WTC11 (cell line): ENCODE results near the gene NFAT5. TPM values are rescaled to one million over a fixed set of nuclear protein-coding genes. Genes with fewer than 3 reads are reported as not detected.

ENCODE experiments used
- ATAC-seq: fragments of 200-7000 bp; cut with Tn5 transposase; 2 replicates; pipeline ENCODE4 v1.10.0; 2021; ENCODE audit warnings: mild to moderate bottlenecking, moderate library complexity
- CTCF ChIA-PET: fragments of 300-600 bp; sonication (Branson Sonifier 250); formaldehyde crosslinking; loops from one replicate; lab custom pipeline; 2021; ENCODE audit warnings: antibody characterized with exemption; lab: Charles Lee
- POLR2A ChIA-PET: fragments of 350-600 bp; sonication (Branson Sonifier 250); formaldehyde crosslinking; loops from one replicate; lab custom pipeline; 2021; ENCODE audit warnings: antibody characterized with exemption; lab: Charles Lee
- DNase-seq: peaks from one replicate; pipeline ENCODE4 v3.0.0; 2021; ENCODE audit warnings: low spot score
- H3K27ac Mint-ChIP-seq: 2 replicates; pipeline ENCODE4 v1.8.0; 2021; ENCODE audit warnings: mixed read lengths
- H3K27me3 Mint-ChIP-seq: 2 replicates; pipeline ENCODE4 v1.8.0; 2021; ENCODE audit warnings: low read depth, mild to moderate bottlenecking, moderate library complexity, mixed read lengths
- H3K36me3 Mint-ChIP-seq: 2 replicates; pipeline ENCODE4 v1.8.0; 2021; ENCODE audit warnings: mixed read lengths
- H3K4me1 Mint-ChIP-seq: 2 replicates; pipeline ENCODE4 v1.8.0; 2022; ENCODE audit warnings: mixed read lengths
- H3K4me3 Mint-ChIP-seq: 2 replicates; pipeline ENCODE4 v1.8.0; 2021; ENCODE audit warnings: mild to moderate bottlenecking, moderate library complexity, mixed read lengths
- H3K9me3 Mint-ChIP-seq: 2 replicates; pipeline ENCODE4 v1.8.0; 2021; ENCODE audit warnings: mixed read lengths
- AFF4 ChIP-seq: sonication (generic); formaldehyde crosslinking; IDR thresholded peaks from 2 replicates; pipeline ENCODE4 v1.8.1; 2023; ENCODE audit warnings: mild to moderate bottlenecking, missing genetic modification reagents, borderline replicate concordance
- ATF6 ChIP-seq: sonication (generic); formaldehyde crosslinking; IDR thresholded peaks from 2 replicates; pipeline ENCODE4 v1.8.1; 2023; ENCODE audit warnings: mild to moderate bottlenecking, missing genetic modification reagents
- CBFB ChIP-seq: sonication (generic); formaldehyde crosslinking; IDR thresholded peaks from 2 replicates; pipeline ENCODE4 v1.8.1; 2022; ENCODE audit warnings: mild to moderate bottlenecking, low read depth, missing genetic modification reagents
- ETV6 ChIP-seq: sonication (generic); formaldehyde crosslinking; IDR thresholded peaks from 2 replicates; pipeline ENCODE4 v1.8.1; 2022; ENCODE audit warnings: mild to moderate bottlenecking, missing genetic modification reagents
- FOXP1 ChIP-seq: sonication (generic); formaldehyde crosslinking; IDR thresholded peaks from 2 replicates; pipeline ENCODE4 v1.8.0; 2022; ENCODE audit warnings: missing genetic modification reagents, mild to moderate bottlenecking, moderate library complexity, borderline replicate concordance
- FOXP4 ChIP-seq: sonication (generic); formaldehyde crosslinking; IDR thresholded peaks from 2 replicates; pipeline ENCODE4 v1.8.0; 2022; ENCODE audit warnings: mild to moderate bottlenecking, missing genetic modification reagents
- JUN ChIP-seq: sonication (generic); formaldehyde crosslinking; IDR thresholded peaks from 2 replicates; pipeline ENCODE4 v1.8.0; 2023; ENCODE audit warnings: mild to moderate bottlenecking, missing genetic modification reagents
- NFATC4 ChIP-seq: fragments of 250-450 bp; sonication (Bioruptor Pico); IDR thresholded peaks from 2 replicates; pipeline ENCODE4 v1.9.0; 2021; ENCODE audit warnings: mild to moderate bottlenecking
- RELA ChIP-seq: sonication (generic); formaldehyde crosslinking; IDR thresholded peaks from 2 replicates; pipeline ENCODE4 v1.8.1; 2022; ENCODE audit warnings: missing genetic modification reagents, mild to moderate bottlenecking, borderline replicate concordance
- SMAD3 ChIP-seq: sonication (generic); formaldehyde crosslinking; IDR thresholded peaks from 2 replicates; pipeline ENCODE4 v1.8.0; 2022; ENCODE audit warnings: missing genetic modification reagents, mild to moderate bottlenecking, borderline replicate concordance
- TP53 ChIP-seq: sonication (generic); formaldehyde crosslinking; IDR thresholded peaks from 2 replicates; pipeline ENCODE4 v1.8.1; 2023; ENCODE audit warnings: mild to moderate bottlenecking, missing genetic modification reagents
- ZBTB43 ChIP-seq: sonication (generic); formaldehyde crosslinking; IDR thresholded peaks from 2 replicates; pipeline ENCODE4 v1.8.1; 2023; ENCODE audit warnings: mild to moderate bottlenecking, missing genetic modification reagents
- ZNF121 ChIP-seq: sonication (generic); formaldehyde crosslinking; IDR thresholded peaks from 2 replicates; pipeline ENCODE4 v1.8.0; 2023; ENCODE audit warnings: missing genetic modification reagents
- ZNF425 ChIP-seq: fragments of 250-450 bp; sonication (Bioruptor Pico); conservative IDR thresholded peaks from 2 replicates; pipeline ENCODE4 v1.9.0; 2021; ENCODE audit warnings: mild to moderate bottlenecking
- total RNA-seq: library from RNA; stranded (reverse); gene quantifications from 3 replicates; pipeline ENCODE4 v1.2.3, GENCODE V29; 2021

NFAT5 gene
- total RNA-seq, 1 experiment from 2014 or later: 23.2 TPM

GRCh38 chr16:69745232-69745612 is 179.5 kb downstream of the NFAT5 start:
- no peak overlapping the region for H3K27ac Mint-ChIP-seq

GRCh38 chr16:69745959-69746358 is 180.2 kb downstream of the NFAT5 start:
- ChIA-PET CTCF (interaction anchor here (0.5 to 1.0 kb wide), 2 partner anchors 9 to 10 kb away, joined by 5 to 6 read pairs; partner anchors contain the start of gene NOB1), POLR2A (no interaction called here)
- no peak for DNase-seq
- Mint-ChIP-seq H3K27me3 (no peaks in the 10 kb centered on the region), H3K27ac (no peak overlapping the region), H3K36me3 (peaks cover 83% of the 10 kb centered on the region), H3K4me1 (no peaks in the 10 kb centered on the region), H3K9me3 (no peaks in the 10 kb centered on the region), H3K4me3 (no peak overlapping the region)
- ATAC-seq: no peak
- TF ChIP-seq ETV6: no peak
- TF ChIP-seq ATF6 (CRISPR knock-in tag): no peak
- no peak for TF ChIP-seq TP53 (CRISPR knock-in tag)
- TF ChIP-seq FOXP1 (CRISPR knock-in tag): no peak
- no peak for TF ChIP-seq SMAD3 (CRISPR knock-in tag)
- no peak for TF ChIP-seq ZNF121
- TF ChIP-seq FOXP4 (CRISPR knock-in tag): no peak
- no peak for TF ChIP-seq AFF4 (CRISPR knock-in tag)
- TF ChIP-seq CBFB (CRISPR knock-in tag): no peak
- no peak for TF ChIP-seq RELA (CRISPR knock-in tag)

More at GRCh38 chr16:69745232-69745612, 179.5 kb downstream of the NFAT5 start:
- Mint-ChIP-seq H3K36me3 (peaks cover 79% of the 10 kb centered on the region), H3K9me3 (no peaks in the 10 kb centered on the region), H3K4me1 (no peaks in the 10 kb centered on the region), H3K4me3 (no peak overlapping the region), H3K27me3 (no peaks in the 10 kb centered on the region)
- POLR2A ChIA-PET: no interaction called here
- TF ChIP-seq ZBTB43: no peak
- no peak for TF ChIP-seq ZNF425 (CRISPR knock-in tag)
- TF ChIP-seq ZNF121: no peak
- no peak for TF ChIP-seq FOXP1 (CRISPR knock-in tag)
- no peak for TF ChIP-seq JUN (CRISPR knock-in tag)
- no peak for TF ChIP-seq NFATC4 (CRISPR knock-in tag)
- no peak for TF ChIP-seq TP53 (CRISPR knock-in tag)
- no peak for TF ChIP-seq FOXP4 (CRISPR knock-in tag)
- CTCF ChIA-PET: interaction anchor here (1.0 kb wide), 1 partner anchor 9 kb away, joined by 5 read pairs; the partner anchor contains the start of gene NOB1
- DNase-seq (no peak), ATAC-seq (no peak)
